HepG2 (cell line): ENCODE data around the gene SPRR5. TPM values are rescaled to one million over a fixed set of nuclear protein-coding genes. Genes with fewer than 3 reads are reported as not detected.

Experiments
- ATAC-seq: fragments of 200-7000 bp; cut with Tn5 transposase; 3 replicates; pipeline ENCODE4 v1.9.1; 2020; ENCODE audit warnings: mild to moderate bottlenecking, moderate library complexity
- BruUV-seq: library from RNA; stranded (reverse); fragments of 400-500 nt; replicated peaks from 2 replicates; lab custom pipeline; 2021; lab: Mats Ljungman, UMichigan
- CTCF ChIA-PET: fragments of 300-600 bp; formaldehyde crosslinking; extraction: SDS; loops from one replicate; lab custom pipeline; 2021; ENCODE audit warnings: low total read pairs, inconsistent platforms, low intra/inter-chr PET ratio; lab: Yijun Ruan, JAX
- POLR2A ChIA-PET: fragments of 350-600 bp; sonication (Branson Sonifier 250); formaldehyde crosslinking; loops from one replicate; lab custom pipeline; 2020; ENCODE audit warnings: antibody characterized with exemption, inconsistent platforms; lab: Yijun Ruan, JAX
- DNase-seq: peaks from one replicate; pipeline ENCODE4 v3.0.0-alpha.2; 2015; ENCODE audit warnings: low spot score
- FAIRE-seq: peaks from 3 replicates; lab custom pipeline; 2011; peaks lifted over from hg19 to GRCh38; lab: Jason Lieb, UNC
- H2AFZ ChIP-seq: one replicate; pipeline ENCODE4 v1.6.1; 2011; ENCODE audit warnings: low read length, inconsistent platforms
- H3K27ac ChIP-seq: fragments of 300-600 bp; 3 replicates; pipeline ENCODE4 v1.8.0; 2011; ENCODE audit warnings: mixed run types, mild to moderate bottlenecking, mixed read lengths, low read length, inconsistent platforms; ENCODE audit not compliant: insufficient read depth; ENCODE audit errors: extremely low read length
- H3K27me3 ChIP-seq, 2 experiments: fragments of 200-600 bp in 1 of 2; 2 replicates in 1 of 2; 3 replicates in 1 of 2; pipeline versions ENCODE4 v1.6.0 to v1.8.0; 2011; ENCODE audit warnings: low read length in 2 of 2, mild to moderate bottlenecking in 2 of 2, moderate library complexity in 2 of 2, inconsistent platforms in 1 of 2; ENCODE audit not compliant: insufficient read depth in 2 of 2, control insufficient read depth in 1 of 2
- H3K36me3 ChIP-seq, 2 experiments: fragments of 200-600 bp in 1 of 2; replicated peaks in 1 of 2; 2 replicates in 1 of 2; 3 replicates in 1 of 2; pipeline versions ENCODE4 v1.5.1 to v1.8.0; 2011; ENCODE audit warnings: low read length in 2 of 2, inconsistent platforms in 1 of 2; ENCODE audit not compliant: insufficient read depth in 2 of 2, control insufficient read depth in 1 of 2
- H3K4me1 ChIP-seq: 2 replicates; pipeline ENCODE4 v1.5.1; 2012; ENCODE audit warnings: low read length, inconsistent platforms; ENCODE audit not compliant: insufficient read depth
- H3K4me2 ChIP-seq: 2 replicates; pipeline ENCODE4 v1.6.0; 2011; ENCODE audit warnings: low read depth, low read length, inconsistent platforms
- H3K4me3 ChIP-seq, 3 experiments: fragments of 200-600 bp in 1 of 3; sonication (generic), shearing (Covaris generic) in 1 of 3; replicated peaks in 1 of 3; 2 replicates each; pipeline ENCODE4 v1.5.1; 2011 to 2016; ENCODE audit warnings: low read length in 3 of 3, inconsistent platforms in 2 of 3, low read depth in 2 of 3, mild to moderate bottlenecking in 2 of 3, control low read depth in 1 of 3, mixed read lengths in 1 of 3; ENCODE audit not compliant: insufficient read depth in 1 of 3
- H3K79me2 ChIP-seq: one replicate; pipeline ENCODE4 v1.6.1; 2011; ENCODE audit warnings: low read length, inconsistent platforms; ENCODE audit not compliant: insufficient read depth
- H3K9ac ChIP-seq: 2 replicates; pipeline ENCODE4 v1.6.0; 2011; ENCODE audit warnings: mild to moderate bottlenecking, low read depth, low read length, inconsistent platforms; ENCODE audit not compliant: insufficient read depth
- H3K9me3 ChIP-seq: 2 replicates; pipeline ENCODE4 v1.5.1; 2012; ENCODE audit warnings: mild to moderate bottlenecking, low read length
- H4K20me1 ChIP-seq: 2 replicates; pipeline ENCODE4 v1.6.0; 2011; ENCODE audit warnings: inconsistent platforms, mild to moderate bottlenecking, low read length, moderate library complexity; ENCODE audit not compliant: insufficient read depth
- BRD4 ChIP-seq: sonication (generic); formaldehyde crosslinking; IDR thresholded peaks from 2 replicates; pipeline ENCODE4 v1.4.0; 2020; ENCODE audit warnings: missing genetic modification reagents
- CREB1 ChIP-seq, 2 experiments: fragments of 450-650 bp in 1 of 2; IDR thresholded peaks; 2 replicates each; pipeline ENCODE4 v1.6.1; 2016 to 2017; ENCODE audit warnings: control low read depth in 1 of 2, mild to moderate bottlenecking in 1 of 2, missing compliant biosample characterization in 1 of 2, missing genetic modification characterization in 1 of 2
- NAIF1 ChIP-seq: sonication (generic); formaldehyde crosslinking; IDR thresholded peaks from 2 replicates; pipeline ENCODE4 v1.5.0; 2020; ENCODE audit warnings: mild to moderate bottlenecking, missing genetic modification reagents, borderline replicate concordance
- NFYB ChIP-seq: sonication (generic); formaldehyde crosslinking; IDR thresholded peaks from 2 replicates; pipeline ENCODE4 v1.4.0; 2020; ENCODE audit warnings: missing genetic modification reagents
- RFX1 ChIP-seq: fragments of 450-650 bp; IDR thresholded peaks from 2 replicates; pipeline ENCODE4 v1.6.1; 2017
- SOX5 ChIP-seq: IDR thresholded peaks from 2 replicates; pipeline ENCODE4 v1.6.1; 2016; ENCODE audit warnings: borderline replicate concordance
- SP140L ChIP-seq: sonication (generic); formaldehyde crosslinking; IDR thresholded peaks from 2 replicates; pipeline ENCODE4 v1.4.0; 2020; ENCODE audit warnings: missing genetic modification reagents, borderline replicate concordance
- ZIK1 ChIP-seq: sonication (generic); formaldehyde crosslinking; IDR thresholded peaks from 2 replicates; pipeline ENCODE4 v1.5.0; 2020; ENCODE audit warnings: mild to moderate bottlenecking, low read depth, missing genetic modification reagents, borderline replicate concordance
- ZMAT3 ChIP-seq: sonication (generic); formaldehyde crosslinking; conservative IDR thresholded peaks from 2 replicates; pipeline ENCODE4 v1.7.0; 2021; ENCODE audit warnings: missing genetic modification reagents
- ZNF264 ChIP-seq: sonication (generic); formaldehyde crosslinking; IDR thresholded peaks from 2 replicates; pipeline ENCODE4 v1.4.0; 2020; ENCODE audit warnings: missing genetic modification reagents
- ZNF329 ChIP-seq: sonication (generic); formaldehyde crosslinking; IDR thresholded peaks from 2 replicates; pipeline ENCODE4 v1.9.0; 2021; ENCODE audit warnings: low read depth, mild to moderate bottlenecking, missing genetic modification reagents
- ZNF484 ChIP-seq: sonication (generic); formaldehyde crosslinking; IDR thresholded peaks from 2 replicates; pipeline ENCODE4 v1.5.1; 2020; ENCODE audit warnings: mild to moderate bottlenecking, low read depth, missing genetic modification reagents, borderline replicate concordance
- ZNF567 ChIP-seq: sonication (generic); formaldehyde crosslinking; IDR thresholded peaks from 2 replicates; pipeline ENCODE4 v1.8.1; 2023; ENCODE audit warnings: mild to moderate bottlenecking, missing genetic modification reagents, borderline replicate concordance
- ZNF609 ChIP-seq: sonication (generic); formaldehyde crosslinking; IDR thresholded peaks from 2 replicates; pipeline ENCODE4 v1.4.0; 2020; ENCODE audit warnings: mild to moderate bottlenecking, missing genetic modification reagents, borderline replicate concordance
- ZNF674 ChIP-seq: sonication (generic); formaldehyde crosslinking; IDR thresholded peaks from 2 replicates; pipeline ENCODE4 v1.5.0; 2020; ENCODE audit warnings: low read depth, mild to moderate bottlenecking, missing genetic modification reagents
- ZNF746 ChIP-seq: sonication (generic); formaldehyde crosslinking; IDR thresholded peaks from 2 replicates; pipeline ENCODE4 v1.8.0; 2022; ENCODE audit warnings: mild to moderate bottlenecking, missing genetic modification reagents
- ZSCAN20 ChIP-seq: sonication (generic); formaldehyde crosslinking; IDR thresholded peaks from 2 replicates; pipeline ENCODE4 v1.4.0; 2020; ENCODE audit warnings: missing genetic modification reagents, mild to moderate bottlenecking, borderline replicate concordance
- ZSCAN31 ChIP-seq: sonication (generic); formaldehyde crosslinking; IDR thresholded peaks from 2 replicates; pipeline ENCODE4 v1.5.0; 2020; ENCODE audit warnings: low read depth, mild to moderate bottlenecking, missing genetic modification reagents
- WGBS: methylation state at CpG from one replicate; pipeline ENCODE4 v1.1.6; 2017; ENCODE audit warnings: low lambda C conversion rate; 5-methylcytosine and 5-hydroxymethylcytosine counted together
- in situ Hi-C: cut with HindIII; loops from 2 replicates; pipeline ENCODE4 v1.10.0; 2017; ENCODE audit warnings: low pct_unique_long_range_greater_than_20kb; ENCODE audit not compliant: extremely low pct_ligation_motif_present
- intact Hi-C: fragments of 100-400 bp; cut with micrococcal nuclease; formaldehyde crosslinking; loops from one replicate; pipeline ENCODE4 v1.10.0; 2022; ENCODE audit not compliant: unreplicated experiment
- polyA plus RNA-seq, 8 experiments: library from polyadenylated mRNA; depleted of rRNA in 3 of 8; stranded (reverse) in 7 of 8; unstranded in 1 of 8; fragments of >200 nt; fragmentation: Illumina TruSeq in 4 of 8; extraction: Trizol in 4 of 8; gene quantifications; 2 replicates each; pipeline versions ENCODE4 v1.2.1 to v1.2.3, GENCODE V29; 2011 to 2016; ENCODE audit warnings: low read depth in 4 of 8, missing spikeins in 1 of 8, mixed read lengths in 1 of 8; ENCODE audit not compliant: insufficient read depth in 1 of 8
- total RNA-seq, 5 experiments: library from RNA; depleted of rRNA; stranded (reverse); fragments of >200 nt; fragmentation: Illumina TruSeq; extraction: Trizol; gene quantifications; 2 replicates each; pipeline ENCODE4 v1.2.3, GENCODE V29; 2016; ENCODE audit warnings: low read depth in 1 of 5
- TF ChIP-seq, protein P1 (sequence below): IDR thresholded peaks from 2 replicates; pipeline ENCODE4 v1.6.1; 2016; ENCODE audit warnings: low read depth
- TF ChIP-seq, protein P2 (sequence below): IDR thresholded peaks from 2 replicates; pipeline ENCODE4 v1.6.1; 2016; ENCODE audit warnings: missing compliant biosample characterization, missing genetic modification reagents, borderline replicate concordance

Gene SPRR5
- total and polyA plus RNA-seq, 2 of the 13 experiments (the other 11 are each of a cell fraction or from before 2014, with no cell fraction given): not detected

GRCh38 chr1:152983743-152984142 lies 36.7 kb downstream of the SPRR5 start, which contains the start of gene SPRR1A:
Gene SPRR1A (plus strand): TSS chr1:152984081. CDS start chr1:152985231, 1,150 bp downstream.
- FAIRE-seq (no peak), DNase-seq (no peak), ATAC-seq (no peak)
- Histone ChIP-seq H3K9me3 (no peaks in the 10 kb centered on the region), H3K27me3 (no peaks in the 10 kb centered on the region), H4K20me1 (no peaks in the 10 kb centered on the region), H3K27ac (no peak within 1 kb of the TSS), H3K4me3 (no peak within 1 kb of the TSS), H3K4me1 (no peaks in the 10 kb centered on the region), H3K79me2 (no peaks in the 10 kb centered on the region), H3K4me2 (no peak within 1 kb of the TSS), H3K36me3 (no peaks in the 10 kb centered on the region), H2AFZ (no peak within 1 kb of the TSS), H3K9ac (no peak within 1 kb of the TSS)
- POLR2A ChIA-PET: no interaction called here
- intact Hi-C loops: no loop called here
- in situ Hi-C loops: no loop called here
- TF ChIP-seq ZSCAN31 (CRISPR knock-in tag): no peak
- no peak for TF ChIP-seq BRD4 (CRISPR knock-in tag)
- TF ChIP-seq ZMAT3 (CRISPR knock-in tag): no peak
- TF ChIP-seq ZIK1 (CRISPR knock-in tag): no peak
- no peak for TF ChIP-seq NFYB (CRISPR knock-in tag)
- TF ChIP-seq CREB1 (IDR thresholded peaks at IDR 0.05): no peak
- no peak for TF ChIP-seq CREB1 (CRISPR knock-in tag; IDR thresholded peaks at IDR 0.05)
- no peak for TF ChIP-seq NAIF1
- TF ChIP-seq SP140L (CRISPR knock-in tag): no peak
- TF ChIP-seq, protein P1, sequence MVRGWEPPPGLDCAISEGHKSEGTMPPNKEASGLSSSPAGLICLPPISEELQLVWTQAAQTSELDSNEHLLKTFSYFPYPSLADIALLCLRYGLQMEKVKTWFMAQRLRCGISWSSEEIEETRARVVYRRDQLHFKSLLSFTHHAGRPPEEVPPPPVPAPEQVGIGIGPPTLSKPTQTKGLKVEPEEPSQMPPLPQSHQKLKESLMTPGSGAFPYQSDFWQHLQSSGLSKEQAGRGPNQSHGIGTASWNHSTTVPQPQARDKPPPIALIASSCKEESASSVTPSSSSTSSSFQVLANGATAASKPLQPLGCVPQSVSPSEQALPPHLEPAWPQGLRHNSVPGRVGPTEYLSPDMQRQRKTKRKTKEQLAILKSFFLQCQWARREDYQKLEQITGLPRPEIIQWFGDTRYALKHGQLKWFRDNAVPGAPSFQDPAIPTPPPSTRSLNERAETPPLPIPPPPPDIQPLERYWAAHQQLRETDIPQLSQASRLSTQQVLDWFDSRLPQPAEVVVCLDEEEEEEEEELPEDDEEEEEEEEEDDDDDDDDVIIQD (CRISPR knock-in tag): no peak
- no peak for TF ChIP-seq ZNF264 (CRISPR knock-in tag)
- TF ChIP-seq RFX1: no peak
- TF ChIP-seq SOX5 (CRISPR knock-in tag): no peak
- TF ChIP-seq ZNF484 (CRISPR knock-in tag): no peak
- no peak for TF ChIP-seq ZNF609 (CRISPR knock-in tag)
- TF ChIP-seq, protein P2, sequence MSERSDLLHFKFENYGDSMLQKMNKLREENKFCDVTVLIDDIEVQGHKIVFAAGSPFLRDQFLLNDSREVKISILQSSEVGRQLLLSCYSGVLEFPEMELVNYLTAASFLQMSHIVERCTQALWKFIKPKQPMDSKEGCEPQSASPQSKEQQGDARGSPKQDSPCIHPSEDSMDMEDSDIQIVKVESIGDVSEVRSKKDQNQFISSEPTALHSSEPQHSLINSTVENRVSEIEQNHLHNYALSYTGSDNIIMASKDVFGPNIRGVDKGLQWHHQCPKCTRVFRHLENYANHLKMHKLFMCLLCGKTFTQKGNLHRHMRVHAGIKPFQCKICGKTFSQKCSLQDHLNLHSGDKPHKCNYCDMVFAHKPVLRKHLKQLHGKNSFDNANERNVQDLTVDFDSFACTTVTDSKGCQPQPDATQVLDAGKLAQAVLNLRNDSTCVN (CRISPR knock-in tag): no peak
- TF ChIP-seq ZNF674: no peak
- no peak for TF ChIP-seq ZSCAN20 (CRISPR knock-in tag)
- TF ChIP-seq ZNF329 (CRISPR knock-in tag): no peak
- TF ChIP-seq ZNF746 (CRISPR knock-in tag): no peak
- TF ChIP-seq ZNF567 (CRISPR knock-in tag): no peak
- BruUV-seq: no TSS peak
- CTCF ChIA-PET: no interaction called here
- WGBS: 6% methylated on average over 3 of the region's 3 CpGs
